IMR-90 (cell line): ENCODE data around the gene GDI2. TPM values are rescaled to one million over a fixed set of nuclear protein-coding genes. Genes with fewer than 3 reads are reported as not detected.
"Not testable (repeated sequence)": the region's sequence is repeated elsewhere in the genome, so short reads cannot be mapped to it uniquely, and the experiment has no call there.

Experiments
- ATAC-seq: fragments of 200-7000 bp; cut with Tn5 transposase; 2 replicates; pipeline ENCODE4 v1.9.1; 2020; ENCODE audit warnings: low read depth, mild to moderate bottlenecking, moderate library complexity
- BruUV-seq: library from RNA; stranded (reverse); fragments of 400-500 nt; replicated peaks from 2 replicates; lab custom pipeline; 2021; lab: Mats Ljungman, UMichigan
- CTCF ChIA-PET: fragments of 300-600 bp; formaldehyde crosslinking; extraction: SDS; loops from one replicate; lab custom pipeline; 2021; ENCODE audit warnings: antibody characterized with exemption; lab: Yijun Ruan, JAX
- POLR2A ChIA-PET: fragments of 300-600 bp; sonication (Branson Sonifier 250); formaldehyde crosslinking; loops from one replicate; lab custom pipeline; 2022; ENCODE audit warnings: antibody characterized with exemption; ENCODE audit not compliant: unreplicated experiment; lab: Charles Lee
- DNase-seq: peaks from one replicate; pipeline ENCODE4 v3.0.0; 2013
- H2AFZ ChIP-seq: replicated peaks from 2 replicates; pipeline ENCODE3; 2013; ENCODE audit warnings: low read length, mild to moderate bottlenecking; ENCODE audit not compliant: poor library complexity
- H2AK5ac ChIP-seq: 2 replicates; pipeline ENCODE4 v1.6.1; 2013; ENCODE audit warnings: low read depth, low read length, inconsistent platforms
- H2AK9ac ChIP-seq: replicated peaks from 2 replicates; pipeline ENCODE3; 2013; ENCODE audit warnings: mild to moderate bottlenecking, low read depth, low read length, moderate library complexity; ENCODE audit not compliant: poor library complexity
- H2BK120ac ChIP-seq: 2 replicates; pipeline ENCODE4 v1.6.1; 2013; ENCODE audit warnings: low read depth, low read length, inconsistent platforms
- H2BK15ac ChIP-seq: 3 replicates; pipeline ENCODE4 v1.6.1; 2013; ENCODE audit warnings: low read depth, low read length, inconsistent platforms
- H2BK20ac ChIP-seq: 2 replicates; pipeline ENCODE4 v1.6.1; 2013; ENCODE audit warnings: low read depth, mild to moderate bottlenecking, inconsistent platforms, low read length, moderate library complexity
- H2BK5ac ChIP-seq: 2 replicates; pipeline ENCODE4 v1.6.1; 2013; ENCODE audit warnings: mild to moderate bottlenecking, low read depth, low read length, inconsistent platforms; ENCODE audit not compliant: poor library complexity, severe bottlenecking
- H3K14ac ChIP-seq: replicated peaks from 2 replicates; pipeline ENCODE4 v1.6.1; 2013; ENCODE audit warnings: low read depth, low read length, inconsistent platforms
- H3K18ac ChIP-seq: 2 replicates; pipeline ENCODE4 v1.6.1; 2013; ENCODE audit warnings: low read depth, low read length, control low read depth
- H3K23ac ChIP-seq: 2 replicates; pipeline ENCODE4 v1.6.1; 2013; ENCODE audit warnings: low read depth, low read length, inconsistent platforms
- H3K27ac ChIP-seq: 2 replicates; pipeline ENCODE4 v1.5.1; 2013; ENCODE audit warnings: mild to moderate bottlenecking, control low read depth, low read length; ENCODE audit not compliant: insufficient read depth
- H3K27me3 ChIP-seq: 2 replicates; pipeline ENCODE4 v1.6.1; 2013; ENCODE audit warnings: low read length; ENCODE audit not compliant: control insufficient read depth, insufficient read depth
- H3K36me3 ChIP-seq: 2 replicates; pipeline ENCODE4 v1.6.1; 2013; ENCODE audit warnings: low read length, mixed read lengths; ENCODE audit not compliant: control insufficient read depth, insufficient read depth
- H3K4ac ChIP-seq: 2 replicates; pipeline ENCODE4 v1.6.1; 2013; ENCODE audit warnings: low read depth, low read length, inconsistent platforms
- H3K4me1 ChIP-seq: 2 replicates; pipeline ENCODE4 v1.6.1; 2013; ENCODE audit warnings: low read length, mixed read lengths; ENCODE audit not compliant: control insufficient read depth, insufficient read depth
- H3K4me2 ChIP-seq: 2 replicates; pipeline ENCODE4 v1.6.1; 2013; ENCODE audit warnings: low read depth, mild to moderate bottlenecking, control low read depth, low read length, moderate library complexity
- H3K4me3 ChIP-seq: 2 replicates; pipeline ENCODE4 v1.5.1; 2013; ENCODE audit warnings: low read depth, mild to moderate bottlenecking, control low read depth, low read length, moderate library complexity; ENCODE audit not compliant: insufficient read depth
- H3K56ac ChIP-seq: 2 replicates; pipeline ENCODE4 v1.6.1; 2013; ENCODE audit warnings: low read length, inconsistent platforms; ENCODE audit not compliant: insufficient read depth; ENCODE audit errors: extremely low read depth
- H3K79me1 ChIP-seq, 2 experiments: 2 replicates each; pipeline ENCODE4 v1.6.1; 2013; ENCODE audit warnings: low read length in 2 of 2, inconsistent platforms in 1 of 2, low read depth in 1 of 2
- H3K9ac ChIP-seq: 2 replicates; pipeline ENCODE4 v1.6.1; 2013; ENCODE audit warnings: low read depth, low read length, control low read depth
- H3K9me1 ChIP-seq: 2 replicates; pipeline ENCODE4 v1.6.1; 2013; ENCODE audit warnings: low read length, inconsistent platforms; ENCODE audit not compliant: insufficient read depth
- H3K9me3 ChIP-seq: 2 replicates; pipeline ENCODE4 v1.6.1; 2013; ENCODE audit warnings: low read length; ENCODE audit not compliant: control insufficient read depth, insufficient read depth
- H4K20me1 ChIP-seq: 2 replicates; pipeline ENCODE4 v1.6.1; 2013; ENCODE audit warnings: low read length, inconsistent platforms; ENCODE audit not compliant: insufficient read depth
- H4K5ac ChIP-seq: 2 replicates; pipeline ENCODE4 v1.6.1; 2013; ENCODE audit warnings: mild to moderate bottlenecking, low read depth, low read length, control low read depth
- H4K8ac ChIP-seq, 2 experiments: 2 replicates each; pipeline ENCODE4 v1.6.1; 2013; ENCODE audit warnings: low read depth in 2 of 2, low read length in 2 of 2, control low read depth in 1 of 2, inconsistent platforms in 1 of 2
- H4K91ac ChIP-seq: 2 replicates; pipeline ENCODE4 v1.6.1; 2013; ENCODE audit warnings: low read depth, low read length, inconsistent platforms; ENCODE audit not compliant: insufficient read depth
- CEBPB ChIP-seq: IDR thresholded peaks from 2 replicates; pipeline ENCODE4 v1.6.1; 2012; ENCODE audit warnings: low read depth, low read length, improper control_type of control experiment
- CTCF ChIP-seq: conservative IDR thresholded peaks from 2 replicates; pipeline ENCODE4 v1.5.1; 2012; ENCODE audit warnings: mild to moderate bottlenecking, low read depth, low read length, improper control_type of control experiment
- NFE2L2 ChIP-seq: fragments of 150-350 bp; IDR thresholded peaks from 2 replicates; pipeline ENCODE4 v1.6.1; 2016; ENCODE audit warnings: low read depth, mild to moderate bottlenecking, low read length
- POLR2A ChIP-seq: IDR thresholded peaks from 2 replicates; pipeline ENCODE4 v1.6.1; 2012; ENCODE audit warnings: mild to moderate bottlenecking, low read depth, low read length
- RCOR1 ChIP-seq: IDR thresholded peaks from 2 replicates; pipeline ENCODE4 v1.6.1; 2012; ENCODE audit warnings: mild to moderate bottlenecking, low read length, improper control_type of control experiment; ENCODE audit not compliant: insufficient replicate concordance
- WGBS, 2 experiments: methylation state at CpG; one replicate each; pipeline versions ENCODE4 v1.1.5 to v1.1.7; 2013; ENCODE audit warnings: missing lambda C conversion rate in 2 of 2; ENCODE audit not compliant: insufficient read length in 1 of 2; ENCODE audit errors: extremely low coverage in 2 of 2; 5-methylcytosine and 5-hydroxymethylcytosine counted together
- dilution Hi-C: fragments of 300-500 bp; cut with HindIII; formaldehyde crosslinking; loops from one replicate; pipeline ENCODE4 v1.14.3; 2018; ENCODE audit warnings: low sequenced_read_pairs; ENCODE audit not compliant: unreplicated experiment
- in situ Hi-C: fragments of 300-500 bp; cut with MboI; formaldehyde crosslinking; loops from 3 replicates; pipeline ENCODE4 v1.14.3; 2019; ENCODE audit warnings: low sequenced_read_pairs, inconsistent platforms, mixed read lengths
- intact Hi-C: fragments of 100-400 bp; cut with micrococcal nuclease; formaldehyde crosslinking; loops from 2 replicates; pipeline ENCODE4 v1.10.0; 2022
- polyA plus RNA-seq, 3 experiments: library from polyadenylated mRNA; depleted of rRNA; stranded (reverse); fragments of >200 nt; gene quantifications; 2 replicates each; pipeline ENCODE4 v1.2.3, GENCODE V29; 2012; ENCODE audit warnings: low replicate concordance in 1 of 3
- total RNA-seq: library from RNA; depleted of rRNA; stranded (reverse); fragments of >200 nt; gene quantifications from 2 replicates; pipeline ENCODE4 v1.2.3, GENCODE V29; 2012

Gene GDI2
- total and polyA plus RNA-seq, 2 of the 4 experiments (the other 2 are of a cell fraction) = 171 to 396 TPM

DNA sequence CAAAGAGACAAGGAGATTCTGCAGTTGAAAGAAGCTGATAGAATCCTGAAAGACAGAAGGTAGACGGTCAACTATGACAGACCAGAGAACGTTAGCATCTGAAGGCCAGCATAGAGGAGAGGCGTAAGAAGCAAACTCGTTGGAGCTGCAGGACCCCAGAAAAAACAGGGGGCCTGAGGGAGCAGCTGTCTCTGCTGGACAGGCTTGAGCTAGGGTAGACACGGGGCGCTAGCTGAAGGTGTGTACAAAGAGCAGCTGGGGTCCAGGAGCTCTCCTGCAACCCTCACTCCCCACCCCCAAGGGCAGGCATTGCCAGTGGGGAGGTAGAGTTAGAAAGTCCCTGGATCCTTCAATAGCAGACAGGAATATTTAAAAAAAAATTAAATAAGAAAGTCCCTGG is 14.6 kb upstream of the GDI2 start:
- peaks cover 5% of the 10 kb centered on the region; the same call in 1 of the 2 replicates for H3K9me1 ChIP-seq
- in situ Hi-C loops = loop anchor here (5.0 kb wide), 1 partner anchor 34 kb away; no protein-coding TSS in a partner anchor

DNA sequence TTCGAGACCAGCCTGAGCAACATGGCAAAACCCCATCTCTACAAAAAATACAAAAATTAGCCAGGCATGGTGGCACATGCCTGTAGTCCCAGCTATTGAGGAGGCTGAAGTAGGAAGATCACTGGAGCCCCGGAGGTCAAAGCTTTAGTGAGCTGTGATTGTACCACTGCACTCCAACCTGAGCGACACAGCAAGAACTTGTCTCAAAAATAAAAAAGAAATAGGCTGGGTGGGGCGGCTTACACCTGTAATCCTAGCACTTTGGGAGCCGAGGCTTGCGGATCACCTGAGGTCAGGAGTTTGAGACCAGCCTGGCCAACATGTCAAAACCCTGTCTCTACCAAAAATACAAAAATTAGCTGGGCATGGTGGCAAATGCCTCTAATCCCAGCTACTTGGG is 13.3 kb upstream of the GDI2 start:
- H3K4me3 ChIP-seq, H2AK5ac ChIP-seq, H3K27me3 ChIP-seq, H3K9ac ChIP-seq, H2AFZ ChIP-seq, H4K91ac ChIP-seq, H2BK5ac ChIP-seq, H3K4ac ChIP-seq, BruUV-seq, H3K14ac ChIP-seq, H3K9me3 ChIP-seq, H4K5ac ChIP-seq, dilution Hi-C loops, H3K4me1 ChIP-seq, H3K36me3 ChIP-seq, H2BK15ac ChIP-seq, H2AK9ac ChIP-seq, POLR2A ChIA-PET, ATAC-seq, H2BK20ac ChIP-seq, H3K27ac ChIP-seq, H3K23ac ChIP-seq, H3K4me2 ChIP-seq, DNase-seq, H4K8ac ChIP-seq, CTCF ChIA-PET, H3K56ac ChIP-seq, H3K79me1 ChIP-seq, H3K18ac ChIP-seq, H4K20me1 ChIP-seq, intact Hi-C loops, H2BK120ac ChIP-seq, H3K9me1 ChIP-seq: not testable (repeated sequence)
- WGBS, 2 experiments = 100% methylated on average over 1 of the region's 6 CpGs; no CpG with 5 or more reads in 1 of the 2 experiments
- in situ Hi-C loops = loop anchor here (5.0 kb wide), 1 partner anchor 36 kb away; no protein-coding TSS in a partner anchor

More for the DNA sequence above, 14.6 kb upstream of the GDI2 start:
- Histone ChIP-seq H2AFZ (no peak overlapping the region), H3K36me3 (no peaks in the 10 kb centered on the region), H3K18ac (no peak overlapping the region), H3K56ac (no peak overlapping the region), H3K27me3 (no peaks in the 10 kb centered on the region), H3K23ac (no peak overlapping the region), H2AK5ac (no peak overlapping the region), H3K27ac (no peak overlapping the region), H2BK20ac (no peak overlapping the region), H2BK5ac (no peak overlapping the region), H4K8ac (no peak overlapping the region), H2BK15ac (no peak overlapping the region), H2BK120ac (no peak overlapping the region), H4K20me1 (no peaks in the 10 kb centered on the region), H3K9me3 (no peaks in the 10 kb centered on the region), H3K4me2 (no peak overlapping the region), H3K14ac (no peak overlapping the region), H3K9ac (no peak overlapping the region), H2AK9ac (no peak overlapping the region), H3K4ac (no peak overlapping the region), H4K91ac (no peak overlapping the region), H3K4me3 (no peak overlapping the region), H3K4me1 (no peaks in the 10 kb centered on the region), H3K79me1 (no peaks in the 10 kb centered on the region), H4K5ac (no peak overlapping the region)
- TF ChIP-seq CEBPB = no peak
- TF ChIP-seq RCOR1 = no peak
- TF ChIP-seq CTCF = no peak
- TF ChIP-seq POLR2A = no peak
- no peak for TF ChIP-seq NFE2L2
- POLR2A ChIA-PET = no interaction called here
- no CpG with 5 or more reads among the region's 6 CpGs for WGBS, 2 experiments
- no peak for ATAC-seq
- DNase-seq = no peak
- intact Hi-C loops (no loop called here), dilution Hi-C loops (no loop called here)
- BruUV-seq = no TSS peak
- CTCF ChIA-PET = no interaction called here
